Central memory CD4-positive, alpha-beta T cell (primary cell): ENCODE data around the gene TMEM121B.
"Not testable (repeated sequence)": the region's sequence is repeated elsewhere in the genome, so short reads cannot be mapped to it uniquely, and the experiment has no call there.

Experiments
- DNase-seq: peaks from one replicate; pipeline ENCODE4 v3.0.0; 2022
- total RNA-seq, 3 experiments: gene quantifications; one replicate each; lab custom pipeline; 2026; lab: John Stamatoyannopoulos, UW

Gene TMEM121B
- 0 to 0.35 (median 0.19) reads per million in 3 experiments for total RNA-seq

DNA sequence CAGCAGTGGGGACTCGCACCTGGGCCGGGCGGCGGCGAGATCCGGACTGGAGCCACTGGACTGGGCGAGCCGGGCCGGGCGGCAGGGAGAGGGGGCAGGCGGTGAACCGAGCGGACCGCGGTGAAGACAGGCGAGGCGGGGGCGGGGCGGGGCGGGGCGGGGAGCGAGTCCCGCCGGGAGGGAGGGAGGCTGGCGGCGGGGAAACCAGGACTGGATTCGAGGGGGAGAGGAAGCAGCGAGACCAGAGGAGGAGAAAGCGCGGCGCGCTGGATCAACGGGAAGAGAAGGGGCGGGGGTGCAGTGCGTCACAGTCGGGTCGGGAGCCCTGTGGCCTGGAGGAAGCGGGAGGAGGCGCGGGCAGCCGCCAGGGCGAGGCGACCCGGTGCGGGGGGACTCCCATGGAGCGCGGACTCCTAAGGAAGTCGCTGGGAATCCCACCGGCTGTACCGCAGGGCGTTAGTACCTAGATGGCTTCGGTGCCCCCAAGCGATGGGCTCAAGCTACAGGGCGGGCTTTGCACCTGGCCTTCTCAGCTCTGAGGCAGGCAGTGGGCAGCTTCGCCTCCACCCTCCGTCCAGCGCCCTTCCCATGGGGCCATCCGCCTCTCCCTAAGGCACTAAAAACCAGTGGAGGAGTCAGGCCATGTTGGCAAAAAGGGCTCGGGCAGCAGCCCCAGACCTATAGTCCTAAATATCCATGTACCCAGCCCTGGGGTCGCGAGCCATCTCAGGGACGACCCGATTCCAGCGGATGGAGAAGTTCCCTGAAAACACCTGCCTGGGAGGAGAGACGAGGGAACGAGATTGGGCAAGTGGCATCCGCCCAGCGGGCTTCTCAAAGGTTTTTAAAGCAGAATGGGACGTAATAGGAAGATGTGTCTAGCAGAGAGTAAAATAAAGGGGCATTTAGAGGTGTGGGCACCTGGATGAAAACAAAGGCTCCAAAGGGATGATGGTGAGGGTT is at the start of gene TMEM121B:
Gene TMEM121B, minus strand, starts transcription at position 128 of the 963 bp plus-strand sequence. CDS start 233 bp downstream, outside the sequence.
- DNase-seq, result no peak

DNA sequence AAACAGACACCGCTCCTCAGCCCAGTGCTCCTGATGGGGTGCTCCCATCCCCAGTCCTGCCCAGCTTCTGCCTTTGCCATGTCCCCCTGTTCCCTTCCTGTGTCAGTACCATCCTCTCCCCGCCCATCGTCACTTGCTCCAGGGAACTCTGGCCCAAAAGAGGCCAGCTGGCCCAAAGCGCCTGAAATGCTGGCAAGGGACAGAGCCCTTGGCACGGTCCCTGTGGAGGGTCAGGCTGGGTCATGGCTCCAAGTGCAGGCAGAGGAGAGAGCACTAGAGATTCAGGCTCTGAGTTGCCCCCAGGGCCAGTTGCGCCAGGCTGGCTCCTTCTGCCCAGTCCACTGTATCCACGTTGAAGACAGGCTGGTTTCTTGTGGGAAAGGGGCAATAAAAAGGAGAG is 46.3 kb upstream of the TMEM121B start:
- no peak for DNase-seq

DNA sequence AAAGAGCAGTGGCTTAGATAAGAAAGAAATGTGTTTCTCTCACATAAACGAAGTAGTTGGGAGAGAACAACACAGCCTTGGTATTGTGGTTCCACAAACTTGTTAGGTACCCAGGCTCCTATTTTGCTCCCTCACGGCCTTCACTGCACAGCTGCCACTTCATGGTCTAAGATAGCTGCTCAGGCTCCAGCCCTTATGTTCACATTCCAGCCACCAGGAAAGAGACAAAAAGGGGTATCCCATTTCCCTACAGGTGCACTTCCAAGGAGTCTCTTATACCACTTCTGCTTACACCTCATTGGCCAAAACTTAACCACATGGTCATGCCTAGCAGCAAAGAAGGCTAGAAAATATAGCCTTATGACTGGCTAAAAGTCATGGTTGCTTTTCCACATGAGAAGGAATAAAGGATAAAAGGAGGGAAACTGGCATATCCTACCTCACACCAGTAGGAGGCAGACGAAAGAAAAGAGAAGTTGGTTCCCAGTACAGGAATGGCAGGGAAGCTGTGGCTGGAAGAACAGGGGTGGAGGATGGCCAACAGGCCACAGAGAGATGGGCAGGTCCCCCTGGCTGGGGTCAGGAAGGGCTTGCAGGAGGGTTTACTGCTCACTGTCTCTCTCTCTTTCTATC is 43.3 kb upstream of the TMEM121B start:
- no peak for DNase-seq

DNA sequence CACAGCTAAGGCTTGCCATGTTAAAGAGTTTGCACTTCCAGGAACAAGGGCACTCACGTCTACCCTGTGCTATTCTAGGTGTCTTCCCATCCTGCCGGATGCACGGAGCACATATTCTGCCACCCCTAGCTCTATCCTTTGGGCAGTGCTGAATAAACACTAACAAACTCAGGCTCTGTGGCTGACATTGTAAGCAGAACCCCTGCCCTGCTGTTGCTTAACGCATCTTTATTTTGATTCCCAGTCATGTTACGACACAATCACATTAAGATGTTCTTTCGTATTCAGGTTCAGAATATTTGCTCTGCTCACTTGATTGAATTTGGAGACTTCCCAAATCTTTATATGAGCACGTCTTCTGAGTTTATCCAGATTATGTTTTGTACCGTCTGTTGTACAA is 41.6 kb upstream of the TMEM121B start:
- no peak for DNase-seq

DNA sequence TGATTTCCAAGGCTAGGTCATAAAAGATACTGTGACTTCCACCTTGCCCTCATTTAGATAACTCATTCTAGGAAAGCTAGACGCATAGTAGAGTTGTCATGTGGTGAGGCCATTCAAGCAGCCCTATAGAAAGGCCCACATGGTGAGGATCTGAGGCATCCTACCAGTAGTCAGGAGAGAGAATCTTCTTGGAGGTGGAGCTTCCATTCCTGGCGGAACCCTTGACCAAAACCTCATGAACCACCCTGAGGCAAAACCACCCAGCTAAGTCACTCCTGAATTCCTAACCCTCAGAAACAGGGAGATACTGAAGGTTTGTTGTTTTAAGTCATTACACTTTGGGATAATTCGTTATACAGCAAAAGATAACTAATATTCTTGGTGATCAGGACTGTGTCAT is 40.8 kb upstream of the TMEM121B start:
- DNase-seq, result no peak

DNA sequence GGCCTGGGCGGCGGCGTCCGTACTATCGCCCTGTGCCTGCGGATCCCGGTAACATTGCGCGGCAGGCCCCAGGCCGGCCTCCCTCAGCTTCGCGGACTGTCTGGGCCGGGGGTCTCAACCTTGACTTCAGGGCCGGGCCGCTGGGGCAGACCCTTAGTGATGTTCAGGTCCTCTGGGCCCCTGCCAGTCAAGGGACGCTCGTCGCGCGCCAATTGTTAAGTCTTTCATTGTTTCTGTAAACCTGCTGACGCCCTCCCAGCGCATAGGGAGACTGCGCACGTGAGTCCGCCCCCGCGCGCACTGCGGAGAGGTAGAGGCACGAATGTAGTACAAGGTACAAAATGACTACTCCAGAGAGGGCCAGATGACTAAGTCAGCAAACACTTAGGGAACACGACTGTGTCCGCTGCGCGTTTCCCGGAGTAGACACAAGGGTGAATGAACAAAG is 38.4 kb upstream of the TMEM121B start:
- peak; percentile 16 for DNase-seq

DNA sequence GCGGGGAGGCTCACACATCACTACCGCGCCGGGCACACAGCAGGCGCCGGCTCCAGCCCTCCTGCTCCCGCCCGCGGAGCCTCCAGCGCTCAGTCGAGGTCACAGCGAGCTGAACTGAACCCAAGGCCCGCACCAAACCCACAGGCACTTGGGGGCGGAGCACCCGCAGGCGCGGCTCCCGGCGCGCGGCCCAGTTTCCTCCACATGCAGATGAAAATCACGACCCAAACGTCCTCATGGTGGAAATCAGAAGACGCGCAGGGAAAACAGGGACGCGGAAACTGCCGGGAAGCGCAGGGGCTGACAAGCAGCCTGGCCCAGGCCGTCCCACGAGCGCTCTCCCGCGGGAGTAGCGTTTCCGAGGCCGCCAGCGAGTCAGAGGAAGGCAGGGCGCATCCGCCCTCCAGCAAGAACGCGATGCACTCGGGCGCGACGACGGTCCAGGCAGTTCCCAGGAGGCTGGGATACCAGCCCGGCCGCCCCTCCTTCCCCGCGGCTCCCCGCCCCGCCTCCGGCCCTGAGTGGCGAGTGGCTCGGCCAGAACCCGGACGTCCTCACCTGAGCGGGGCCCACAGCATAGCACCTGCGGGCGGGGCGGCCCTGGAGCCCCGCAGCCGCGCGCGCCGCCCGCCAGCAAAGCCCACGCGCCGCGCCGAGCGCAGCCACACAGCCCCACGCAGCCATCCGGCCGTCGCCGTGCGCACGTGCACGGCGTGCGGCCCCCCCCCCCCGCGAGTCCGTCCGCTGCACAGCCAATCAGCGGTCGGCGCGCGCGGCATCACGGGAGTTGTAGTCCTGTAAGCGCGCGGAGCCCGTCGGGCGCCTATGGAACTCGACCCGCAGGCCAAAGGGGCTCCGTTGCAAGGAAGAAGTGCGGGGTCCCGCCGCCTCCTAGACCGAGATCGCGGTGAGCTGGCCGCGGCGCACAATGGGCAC is 37.7 kb upstream of the TMEM121B start, which contains the start of gene HDHD5:
Gene HDHD5, minus strand, starts transcription at position 710 of the 936 bp plus-strand sequence. Its CDS starts 26 bp downstream, at position 684.
- DNase-seq, result peak; percentile 79

DNA sequence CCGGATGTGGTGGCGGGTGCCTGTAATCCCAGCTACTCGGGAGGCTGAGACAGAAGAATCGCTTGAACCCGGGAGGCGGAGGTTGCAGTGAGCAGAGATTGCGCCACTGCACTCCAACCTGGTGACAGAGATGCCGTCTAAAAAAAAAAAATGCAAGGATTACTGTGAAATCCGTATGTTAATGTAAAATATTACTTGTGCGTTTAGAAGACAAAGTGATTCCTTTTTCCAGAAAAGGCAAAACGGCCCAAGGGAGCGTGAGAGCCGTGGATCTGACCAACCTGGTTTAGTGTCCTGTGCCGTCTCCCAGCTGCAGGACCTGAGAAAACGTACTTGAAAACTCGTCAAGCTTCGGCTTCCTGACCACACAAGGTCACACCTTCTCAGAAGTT is 37.0 kb upstream of the TMEM121B start:
- no peak for DNase-seq

DNA sequence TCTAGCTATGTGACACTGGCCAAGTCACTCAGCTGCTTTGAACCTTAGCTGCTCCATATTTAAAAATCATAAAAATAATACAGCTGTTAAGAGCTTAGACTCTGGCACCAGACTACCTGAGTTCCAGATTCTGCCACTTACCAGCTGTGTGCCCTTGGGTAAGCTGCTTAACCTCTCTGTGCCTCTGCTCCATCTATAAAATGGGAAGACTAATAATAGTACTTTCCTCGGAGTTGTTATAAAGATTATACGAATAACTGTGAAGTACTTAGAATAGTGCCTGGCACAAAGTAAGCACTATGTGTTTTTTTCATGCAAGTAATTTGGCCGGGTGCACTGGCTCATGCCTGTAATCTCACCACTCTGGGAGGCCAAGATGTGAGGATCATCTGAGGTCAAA is 36.6 kb upstream of the TMEM121B start:
- no peak for DNase-seq

DNA sequence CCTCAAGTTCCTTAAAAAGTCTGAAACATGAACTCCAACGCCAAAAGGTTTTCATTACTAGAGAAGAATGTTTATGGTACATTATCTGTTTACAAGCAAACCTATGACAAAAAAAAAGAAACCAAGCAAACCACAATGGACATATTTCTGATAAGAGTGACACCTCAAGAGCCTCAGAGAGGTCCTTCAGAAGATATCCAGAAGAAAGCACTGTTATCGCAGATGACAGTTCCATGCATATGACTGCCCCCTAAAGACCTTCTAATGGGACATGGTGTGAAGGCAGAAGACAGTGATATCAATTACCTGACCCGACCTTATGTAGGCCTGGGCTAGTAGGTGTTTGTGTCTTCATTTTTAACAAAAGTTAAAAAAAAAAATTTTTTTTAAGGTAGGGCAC is 34.8 kb upstream of the TMEM121B start:
- DNase-seq, result no peak

DNA sequence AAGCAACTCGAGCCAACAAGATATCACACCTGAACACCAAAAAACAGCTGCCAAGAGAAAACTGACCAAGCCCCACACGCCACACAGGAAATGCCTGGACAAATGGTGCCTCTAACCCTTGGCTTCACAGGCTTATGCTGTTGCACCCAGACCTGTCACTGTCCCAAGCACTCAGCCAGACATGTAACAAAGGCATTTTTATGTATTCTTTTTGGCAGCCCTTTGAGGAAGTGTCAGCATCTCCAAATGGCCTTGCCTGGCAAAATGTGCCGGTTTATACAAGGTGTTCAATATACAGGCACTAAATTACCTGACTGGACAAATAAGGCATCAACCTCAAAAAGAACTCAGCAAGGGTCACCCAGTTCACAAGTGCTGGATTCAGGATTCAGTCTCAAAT is 31.8 kb upstream of the TMEM121B start:
- DNase-seq, result no peak

DNA sequence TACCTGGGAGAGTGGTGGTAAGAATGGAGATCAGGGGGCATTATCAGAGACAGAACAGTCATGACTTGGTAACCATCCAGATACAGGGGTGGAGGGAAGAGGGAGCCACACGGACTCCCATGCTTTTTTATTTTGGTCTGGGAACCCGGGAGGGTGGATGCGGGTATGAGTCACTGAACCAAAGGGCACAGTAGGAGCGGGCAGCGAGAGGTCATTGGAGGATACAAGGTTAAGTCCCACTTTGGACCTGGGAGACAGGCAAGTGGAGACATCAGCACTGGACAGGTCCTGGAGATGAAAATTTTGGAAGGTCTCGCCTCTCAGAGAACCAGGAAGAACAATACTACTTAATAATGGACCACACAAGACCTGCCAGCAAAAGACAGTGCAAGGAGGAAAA is 31.2 kb upstream of the TMEM121B start:
- DNase-seq, result no peak

DNA sequence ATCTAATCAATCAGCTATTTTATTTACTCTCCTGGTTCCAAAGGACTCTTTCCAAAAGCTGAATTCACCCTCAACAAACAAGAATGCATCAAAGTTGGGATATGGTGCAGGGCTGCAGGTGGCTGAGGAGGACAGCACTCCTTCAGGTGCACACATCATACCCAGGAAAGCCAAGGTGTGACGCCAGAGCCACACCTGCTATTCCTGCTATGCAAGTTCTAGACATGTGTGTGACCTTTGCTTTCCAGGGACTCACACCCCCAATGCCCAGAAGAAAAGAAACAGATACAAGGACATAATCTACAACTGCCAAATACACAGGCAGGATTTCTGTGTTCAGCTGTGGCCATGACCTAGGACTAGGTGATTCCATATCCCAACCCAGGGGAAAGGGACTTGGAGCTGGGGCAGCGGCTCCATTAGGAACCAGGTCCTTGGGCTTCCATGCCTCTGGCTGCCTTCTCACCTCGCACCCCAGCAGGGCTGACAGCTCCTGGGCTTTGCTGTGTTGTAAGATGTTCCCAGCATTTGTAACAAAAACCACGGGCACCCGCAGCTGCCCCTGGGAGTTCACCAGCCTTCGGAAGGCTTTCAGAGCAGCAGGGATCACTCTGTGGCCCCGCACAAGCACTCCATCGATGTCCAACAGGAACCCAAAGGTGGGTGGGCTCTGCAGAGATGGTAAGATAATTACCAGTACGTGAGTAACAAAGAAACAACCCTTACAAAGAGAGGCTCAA is 28.1 kb upstream of the TMEM121B start:
- DNase-seq, result no peak

DNA sequence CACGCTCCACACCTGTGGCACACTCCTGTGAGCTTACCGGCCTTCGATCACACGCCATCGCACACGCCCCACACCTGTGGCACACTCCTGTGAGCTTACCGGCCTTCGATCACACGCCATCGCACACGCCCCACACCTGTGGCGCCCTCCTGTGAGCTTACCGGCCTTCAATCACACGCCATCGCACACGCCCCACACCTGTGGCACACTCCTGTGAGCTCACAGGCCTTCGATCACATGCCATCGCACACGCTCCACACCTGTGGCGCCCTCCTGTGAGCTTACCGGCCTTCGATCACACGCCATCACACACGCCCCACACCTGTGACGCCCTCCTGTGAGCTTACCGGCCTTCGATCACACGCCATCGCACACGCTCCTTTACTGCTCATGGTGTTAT is 26.3 kb upstream of the TMEM121B start:
- not testable (repeated sequence) for DNase-seq

DNA sequence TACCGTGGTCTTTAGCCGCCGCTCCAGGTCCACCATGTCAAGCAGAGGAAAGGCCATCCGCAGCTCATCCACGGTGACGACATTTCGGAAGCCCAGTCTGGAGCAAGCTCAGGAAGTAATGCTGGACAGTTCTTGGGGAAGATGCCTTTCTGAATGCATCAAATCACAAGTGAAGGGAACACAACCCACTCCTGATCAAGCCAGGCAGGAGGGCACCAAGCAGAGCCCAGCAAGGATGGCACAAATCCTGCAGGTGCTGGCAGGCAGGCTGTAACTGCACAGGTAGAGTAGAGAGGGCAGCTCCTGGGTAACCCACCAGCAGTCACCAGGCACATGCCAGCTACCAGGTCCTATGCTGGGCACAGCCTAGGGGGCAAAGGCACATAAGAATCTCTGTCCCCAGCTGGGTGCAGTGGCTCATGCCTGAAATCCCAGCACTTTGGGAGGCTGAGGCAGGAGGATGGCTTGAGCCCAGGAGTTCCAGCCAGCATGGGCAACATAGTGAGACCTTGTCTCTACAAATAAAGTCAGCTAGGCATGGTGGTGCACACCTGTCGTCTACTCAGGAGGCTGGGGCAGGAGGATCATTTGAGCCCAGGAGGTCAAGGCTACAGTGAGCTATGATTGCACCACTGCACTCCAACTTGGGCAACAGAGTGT is 24.0 kb upstream of the TMEM121B start:
- no peak for DNase-seq

DNA sequence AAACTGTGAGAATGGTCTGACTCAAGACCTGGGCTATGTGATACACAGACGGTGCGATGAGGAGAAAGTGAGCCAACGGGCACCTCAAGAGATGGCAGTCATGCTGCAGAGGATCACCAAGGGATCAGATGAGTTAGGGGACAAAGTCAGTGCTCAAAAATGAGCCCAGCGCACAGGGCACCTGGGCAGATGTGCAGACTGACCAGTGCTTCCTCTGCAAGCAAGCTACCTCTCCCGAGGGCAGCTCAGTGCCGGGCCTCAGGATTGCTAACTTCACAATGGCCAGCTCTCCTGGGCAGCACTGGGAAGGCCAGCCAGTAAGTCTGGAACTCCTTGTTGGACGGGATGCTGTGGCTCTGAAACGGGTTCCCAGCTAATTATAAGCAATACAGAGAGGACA is 22.7 kb upstream of the TMEM121B start:
- no peak for DNase-seq

DNA sequence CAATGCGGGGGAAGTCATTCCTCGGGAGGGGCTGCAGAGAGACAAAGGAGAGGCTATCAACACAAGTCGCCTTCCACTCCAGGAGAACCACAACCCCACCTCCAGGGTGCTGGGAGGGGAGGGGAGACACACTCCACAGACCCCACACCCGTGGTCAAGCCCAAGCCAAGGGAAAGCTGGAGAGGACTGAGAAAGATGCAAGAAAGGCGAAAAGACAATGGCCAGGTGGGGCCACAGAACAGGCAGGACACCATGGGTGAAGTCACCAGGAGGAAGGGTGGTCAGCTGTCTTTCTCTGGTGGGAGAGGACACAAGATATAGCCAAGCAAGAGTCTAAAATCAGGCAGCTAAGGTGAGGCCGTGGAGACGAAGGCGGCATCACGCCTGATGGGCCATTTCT is 21.9 kb upstream of the TMEM121B start:
- no peak for DNase-seq

DNA sequence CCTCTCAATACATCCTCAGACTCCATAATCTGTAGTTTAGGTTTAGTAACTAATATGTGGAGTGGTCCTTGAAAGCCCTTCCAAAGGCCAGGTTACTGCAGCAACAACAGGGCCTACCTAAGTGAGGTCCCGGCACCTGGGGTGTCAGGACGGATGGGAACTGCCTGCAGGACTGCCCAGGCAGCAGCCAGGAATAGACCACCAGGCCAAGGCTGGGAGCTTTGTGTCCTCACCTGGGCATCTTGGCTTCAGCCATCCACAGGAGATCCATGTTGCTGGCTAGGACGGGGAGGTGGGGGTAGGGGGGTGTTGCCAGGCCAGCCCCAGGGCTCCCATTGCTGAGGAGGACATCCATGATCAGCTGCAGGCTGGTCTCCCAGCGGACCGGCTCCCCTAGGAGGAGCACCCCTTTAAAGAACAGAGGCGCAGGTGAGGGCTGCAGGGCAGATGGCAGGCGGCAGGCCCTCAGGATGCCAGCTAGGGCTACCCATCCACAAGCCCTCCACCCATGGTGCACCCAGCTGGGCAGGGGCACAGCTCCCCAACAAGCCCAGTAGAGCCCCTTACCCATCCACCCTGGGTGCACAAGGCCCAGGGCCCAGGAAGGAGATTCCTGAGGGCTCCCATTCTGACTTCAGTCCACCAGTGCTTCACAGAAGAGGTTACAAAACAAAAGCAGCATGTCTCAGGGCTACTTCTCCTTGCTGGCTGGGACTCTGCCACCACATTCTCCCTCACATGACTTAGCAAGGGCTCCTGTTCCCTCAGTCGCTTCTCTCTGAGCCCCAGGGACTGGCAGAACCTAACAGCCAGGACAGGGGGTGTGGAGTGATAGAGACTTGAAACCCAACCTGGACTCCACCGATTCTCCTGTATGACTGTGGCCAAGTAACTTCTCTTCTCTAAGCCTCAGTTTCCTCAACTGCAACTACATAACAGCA is 19.9 kb upstream of the TMEM121B start:
- DNase-seq, result no peak

DNA sequence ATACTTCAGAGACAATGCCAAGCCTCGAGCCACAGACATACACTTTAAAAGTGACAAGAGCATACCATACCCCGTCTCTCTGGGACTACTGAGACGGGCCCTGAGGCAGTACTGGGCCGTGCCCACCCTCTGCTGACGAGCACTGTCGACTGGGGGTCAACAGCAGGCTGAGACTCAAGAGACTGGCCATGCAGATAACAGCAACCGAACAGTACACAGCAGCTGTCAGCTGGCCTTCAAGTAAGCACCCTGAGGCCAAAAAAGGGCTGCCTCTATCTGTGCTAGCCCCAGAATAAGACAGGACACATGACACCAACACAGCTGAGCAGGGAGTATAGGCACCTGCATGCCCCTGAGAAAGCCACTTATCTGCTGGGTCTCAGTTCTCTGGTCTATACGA is 18.9 kb upstream of the TMEM121B start:
- DNase-seq, result no peak

DNA sequence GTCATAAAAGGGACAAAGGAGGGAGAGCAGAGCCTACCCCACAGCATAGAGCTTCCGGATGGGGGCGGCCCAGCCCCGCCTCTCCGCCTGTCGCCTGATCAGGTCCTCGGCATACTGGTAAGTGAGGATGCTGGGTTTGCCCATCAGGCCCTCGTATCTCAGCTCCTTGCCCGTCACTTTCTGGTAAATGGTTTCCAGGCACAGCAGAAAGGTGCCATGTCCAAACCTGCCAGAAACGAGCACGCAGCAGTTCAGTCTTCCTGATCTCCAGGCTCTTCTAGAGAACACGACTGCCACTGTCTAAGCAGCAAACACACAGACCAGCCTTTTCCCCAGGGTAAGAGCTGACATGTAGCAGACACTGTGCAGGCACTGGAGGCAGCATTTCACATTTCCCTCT is 17.4 kb upstream of the TMEM121B start:
- DNase-seq, result no peak
